H9 (cell line): ENCODE data around the gene TP73. TPM values are rescaled to one million over a fixed set of nuclear protein-coding genes. Genes with fewer than 3 reads are reported as not detected.

Experiments
- DNase-seq: peaks from one replicate; pipeline ENCODE4 v3.0.0-alpha.2; 2017
- H2AFZ ChIP-seq: one replicate; pipeline ENCODE4 v1.6.1; 2013; ENCODE audit warnings: mild to moderate bottlenecking, low read length, control low read depth, moderate library complexity
- H2AK5ac ChIP-seq: 2 replicates; pipeline ENCODE4 v1.6.1; 2013; ENCODE audit warnings: low read length, control low read depth, mixed read lengths; ENCODE audit not compliant: insufficient read length
- H2BK120ac ChIP-seq: one replicate; pipeline ENCODE4 v1.6.1; 2013; ENCODE audit warnings: low read depth, mild to moderate bottlenecking, low read length, control low read depth, inconsistent platforms; ENCODE audit not compliant: poor library complexity, severe bottlenecking
- H2BK12ac ChIP-seq: 2 replicates; pipeline ENCODE4 v1.6.1; 2013; ENCODE audit warnings: low read length, control low read depth, mixed read lengths, low read depth; ENCODE audit not compliant: insufficient read length
- H2BK15ac ChIP-seq: 2 replicates; pipeline ENCODE4 v1.6.1; 2013; ENCODE audit warnings: low read depth, low read length, control low read depth
- H2BK20ac ChIP-seq: one replicate; pipeline ENCODE4 v1.6.1; 2013; ENCODE audit warnings: low read depth, mild to moderate bottlenecking, low read length, control low read depth, inconsistent platforms; ENCODE audit not compliant: poor library complexity, severe bottlenecking
- H2BK5ac ChIP-seq: 2 replicates; pipeline ENCODE4 v1.6.1; 2013; ENCODE audit warnings: low read length, control low read depth, mixed read lengths; ENCODE audit not compliant: insufficient read length
- H3K14ac ChIP-seq: 2 replicates; pipeline ENCODE4 v1.6.1; 2013; ENCODE audit warnings: low read length, control low read depth; ENCODE audit not compliant: insufficient read depth
- H3K18ac ChIP-seq: 2 replicates; pipeline ENCODE4 v1.6.1; 2013; ENCODE audit warnings: low read depth, mild to moderate bottlenecking, mixed read lengths, low read length, control low read depth; ENCODE audit not compliant: insufficient read length
- H3K23ac ChIP-seq: 2 replicates; pipeline ENCODE4 v1.6.1; 2013; ENCODE audit warnings: low read length, control low read depth, mixed read lengths, low read depth; ENCODE audit not compliant: insufficient read length
- H3K23me2 ChIP-seq: 2 replicates; pipeline ENCODE4 v1.6.1; 2013; ENCODE audit warnings: low read depth, mild to moderate bottlenecking, mixed read lengths, low read length, control low read depth; ENCODE audit not compliant: insufficient read length, poor library complexity, severe bottlenecking
- H3K27ac ChIP-seq: 2 replicates; pipeline ENCODE4 v1.5.1; 2013; ENCODE audit warnings: low read length, control low read depth, mixed read lengths, low read depth; ENCODE audit not compliant: insufficient read length
- H3K27me3 ChIP-seq: 2 replicates; pipeline ENCODE4 v1.6.1; 2013; ENCODE audit warnings: low read length, control low read depth, inconsistent platforms; ENCODE audit not compliant: insufficient read depth
- H3K4ac ChIP-seq: 2 replicates; pipeline ENCODE4 v1.6.1; 2013; ENCODE audit warnings: low read depth, mild to moderate bottlenecking, control low read depth, inconsistent platforms, low read length, moderate library complexity
- H3K4me1 ChIP-seq: 2 replicates; pipeline ENCODE4 v1.6.1; 2013; ENCODE audit warnings: low read length, control low read depth, inconsistent platforms; ENCODE audit not compliant: insufficient read depth
- H3K4me2 ChIP-seq: 2 replicates; pipeline ENCODE4 v1.6.1; 2013; ENCODE audit warnings: low read length, control low read depth, mixed read lengths; ENCODE audit not compliant: insufficient read length, insufficient read depth
- H3K56ac ChIP-seq: 2 replicates; pipeline ENCODE4 v1.6.1; 2013; ENCODE audit warnings: low read depth, mild to moderate bottlenecking, mixed read lengths, low read length, control low read depth; ENCODE audit not compliant: insufficient read length
- H3K79me1 ChIP-seq: 2 replicates; pipeline ENCODE4 v1.6.1; 2013; ENCODE audit warnings: low read depth, mild to moderate bottlenecking, moderate library complexity, low read length, control low read depth, inconsistent platforms; ENCODE audit not compliant: insufficient read depth, poor library complexity, severe bottlenecking
- H3K79me2 ChIP-seq: 2 replicates; pipeline ENCODE4 v1.6.1; 2013; ENCODE audit warnings: low read length, control low read depth, inconsistent platforms; ENCODE audit not compliant: insufficient read depth
- H3K9ac ChIP-seq: 2 replicates; pipeline ENCODE4 v1.6.1; 2013; ENCODE audit warnings: low read length, control low read depth, mixed read lengths; ENCODE audit not compliant: insufficient read length; ENCODE audit errors: extremely low read depth
- H3K9me3 ChIP-seq: one replicate; pipeline ENCODE4 v1.6.1; 2013; ENCODE audit warnings: low read depth, low read length, inconsistent platforms; ENCODE audit not compliant: control insufficient read depth
- H3T11ph ChIP-seq: one replicate; pipeline ENCODE4 v1.6.1; 2013; ENCODE audit warnings: mild to moderate bottlenecking, low read length, control low read depth, inconsistent platforms
- H4K20me1 ChIP-seq: one replicate; pipeline ENCODE4 v1.6.1; 2013; ENCODE audit not compliant: control insufficient read depth, insufficient read length, insufficient read depth
- H4K5ac ChIP-seq: 2 replicates; pipeline ENCODE4 v1.6.1; 2013; ENCODE audit warnings: low read depth, mild to moderate bottlenecking, mixed read lengths, low read length, control low read depth; ENCODE audit not compliant: insufficient read length
- H4K8ac ChIP-seq: replicated peaks from 2 replicates; pipeline ENCODE4 v1.6.1; 2013; ENCODE audit warnings: low read length, control low read depth, mixed read lengths, low read depth; ENCODE audit not compliant: insufficient read length
- H4K91ac ChIP-seq: 2 replicates; pipeline ENCODE4 v1.6.1; 2013; ENCODE audit warnings: low read depth, mild to moderate bottlenecking, moderate library complexity, mixed read lengths, low read length, control low read depth; ENCODE audit not compliant: insufficient read length
- H3K27ac Mint-ChIP-seq, 3 experiments: 2 replicates in 2 of 3; 3 replicates in 1 of 3; pipeline ENCODE4 v1.8.0; 2020 to 2021; ENCODE audit warnings: mixed read lengths in 3 of 3, mild to moderate bottlenecking in 1 of 3, moderate library complexity in 1 of 3
- H3K27me3 Mint-ChIP-seq: 2 replicates; pipeline ENCODE4 v1.8.0; 2021; ENCODE audit warnings: low read depth, mild to moderate bottlenecking, moderate library complexity, mixed read lengths
- H3K36me3 Mint-ChIP-seq, 3 experiments: 2 replicates in 2 of 3; 3 replicates in 1 of 3; pipeline ENCODE4 v1.8.0; 2020 to 2021; ENCODE audit warnings: low read depth in 3 of 3, mixed read lengths in 3 of 3; ENCODE audit not compliant: insufficient read depth in 1 of 3
- H3K4me1 Mint-ChIP-seq, 2 experiments: 2 replicates each; pipeline ENCODE4 v1.8.0; 2020; ENCODE audit warnings: mixed read lengths in 2 of 2
- H3K4me3 Mint-ChIP-seq, 2 experiments: 2 replicates in 1 of 2; 3 replicates in 1 of 2; pipeline ENCODE4 v1.8.0; 2020 to 2021; ENCODE audit warnings: mild to moderate bottlenecking in 2 of 2, mixed read lengths in 2 of 2, moderate library complexity in 1 of 2
- H3K9me3 Mint-ChIP-seq, 2 experiments: 2 replicates in 1 of 2; 3 replicates in 1 of 2; pipeline ENCODE4 v1.8.0; 2020; ENCODE audit warnings: mild to moderate bottlenecking in 2 of 2, mixed read lengths in 2 of 2, moderate library complexity in 1 of 2
- CTCF ChIP-seq: fragments of 200-600 bp; sonication (generic); conservative IDR thresholded peaks from 3 replicates; pipeline ENCODE4 v1.8.0; 2021; ENCODE audit warnings: antibody characterized with exemption, mild to moderate bottlenecking
- WGBS: extraction: QIAGEN DNeasy Blood & Tissue Kit; methylation state at CpG from one replicate; pipeline ENCODE4 v1.1.7; 2013; ENCODE audit warnings: missing lambda C conversion rate, low lambda C conversion rate, mixed read lengths; ENCODE audit not compliant: insufficient read length; ENCODE audit errors: extremely low coverage; 5-methylcytosine and 5-hydroxymethylcytosine counted together
- total RNA-seq: library from RNA; stranded (reverse); gene quantifications from 2 replicates; pipeline ENCODE4 v1.2.1, GENCODE V29; 2021

Gene TP73
- total RNA-seq, 1 experiment from 2014 or later: 4.7 TPM

- Histone ChIP-seq H4K91ac (no peak overlapping the region), H2BK15ac (no peak overlapping the region), H4K8ac (no peak overlapping the region), H3K79me2 (no peaks in the 10 kb centered on the region; the same call in 1 of the 2 replicates), H3K9ac (no peak overlapping the region), H3K4me2 (no peak overlapping the region), H3K14ac (no peak overlapping the region), H3K9me3 (no peaks in the 10 kb centered on the region), H3K23ac (no peak overlapping the region), H3K79me1 (no peaks in the 10 kb centered on the region), H2BK12ac (no peak overlapping the region), H3K23me2 (no peaks in the 10 kb centered on the region), H3K18ac (no peak overlapping the region), H3K4me1 (no peaks in the 10 kb centered on the region), H3T11ph (no peak overlapping the region), H2BK5ac (no peak overlapping the region), H4K20me1 (peaks cover 3% of the 10 kb centered on the region), H2BK120ac (no peak overlapping the region), H2AK5ac (no peak overlapping the region), H2AFZ (no peak overlapping the region), H3K56ac (no peak overlapping the region), H4K5ac (no peak overlapping the region), H3K27ac (no peak overlapping the region), H3K4ac (no peak overlapping the region), H3K27me3 (no peaks in the 10 kb centered on the region), H2BK20ac (no peak overlapping the region)
- H3K27me3 Mint-ChIP-seq: no peaks in the 10 kb centered on the region; the same call in 1 of the 2 replicates
- H3K9me3 Mint-ChIP-seq: no peaks in the 10 kb centered on the region
- H3K36me3 Mint-ChIP-seq: peaks cover 25 to 45% (median 38%) of the 10 kb centered on the region in 3 experiments; a peak in 6 of 7 replicates
- H3K27ac Mint-ChIP-seq: no peak overlapping the region
- TF ChIP-seq CTCF: no peak
- H3K4me1 Mint-ChIP-seq: peaks cover 3 to 7% of the 10 kb centered on the region in 2 experiments
- no peak overlapping the region for H3K4me3 Mint-ChIP-seq
- no peak for DNase-seq
- WGBS: no CpG with 5 or more reads among the region's 9 CpGs
Measured at GRCh38 chr1:3740042-3740441, 87.7 kb downstream of the TP73 start.
